SK-N-SH treated with all-trans-retinoic acid at 6 μM for 48 hours (cell line): Measurements from ENCODE around the gene ARID3A.

Source experiments
- BACH2 ChIP-seq: fragments of 250-450 bp; sonication (Bioruptor Pico); IDR thresholded peaks from 2 replicates; pipeline ENCODE4 v1.9.0; 2021; ENCODE audit warnings: mild to moderate bottlenecking, borderline replicate concordance
- SNAI2 ChIP-seq: fragments of 250-450 bp; sonication (Bioruptor Pico); IDR thresholded peaks from 2 replicates; pipeline ENCODE4 v1.5.0; 2020; ENCODE audit warnings: mild to moderate bottlenecking, moderate library complexity
- ZNF565 ChIP-seq: fragments of 450-650 bp; formaldehyde crosslinking; conservative IDR thresholded peaks from 2 replicates; pipeline ENCODE4 v1.5.0; 2020; ENCODE audit warnings: low read depth, mild to moderate bottlenecking, moderate library complexity
- ZNF70 ChIP-seq: fragments of 450-650 bp; formaldehyde crosslinking; IDR thresholded peaks from 2 replicates; pipeline ENCODE4 v1.5.0; 2020; ENCODE audit warnings: mild to moderate bottlenecking, moderate library complexity

GRCh38 chr19:896999-897398, 28.8 kb upstream of the ARID3A start:
- TF ChIP-seq ZNF565 (no peak), ZNF70 (CRISPR knock-in tag) (no peak), BACH2 (CRISPR knock-in tag) (no peak), SNAI2 (no peak)
